Mesenchymal stem cell (in vitro differentiated cells and primary cell): ENCODE data around the gene TLE5.

Experiments
- DNase-seq: peaks from one replicate; pipeline ENCODE4 v3.0.0-alpha.2; 2013
- H2AFZ ChIP-seq: one replicate; pipeline ENCODE4 v1.6.1; 2013; ENCODE audit warnings: low read depth, mild to moderate bottlenecking, control low read depth, inconsistent platforms, low read length, moderate library complexity
- H2AK5ac ChIP-seq: 2 replicates; pipeline ENCODE4 v1.6.1; 2013; ENCODE audit warnings: low read length, moderate library complexity, mild to moderate bottlenecking, inconsistent platforms; ENCODE audit not compliant: severe bottlenecking
- H2BK120ac ChIP-seq: one replicate; pipeline ENCODE4 v1.6.1; 2013; ENCODE audit warnings: low read depth, mild to moderate bottlenecking, inconsistent platforms, low read length, moderate library complexity
- H2BK12ac ChIP-seq, 2 experiments: one replicate each; pipeline ENCODE4 v1.6.1; 2013; ENCODE audit warnings: inconsistent platforms in 2 of 2, low read length in 2 of 2, mild to moderate bottlenecking in 2 of 2, moderate library complexity in 2 of 2, control low read depth in 1 of 2
- H2BK15ac ChIP-seq: one replicate; pipeline ENCODE4 v1.6.1; 2013; ENCODE audit warnings: mild to moderate bottlenecking, low read depth, inconsistent platforms; ENCODE audit not compliant: poor library complexity, severe bottlenecking
- H2BK5ac ChIP-seq: 2 replicates; pipeline ENCODE4 v1.6.1; 2013; ENCODE audit warnings: low read depth, mild to moderate bottlenecking, low read length, control low read depth, inconsistent platforms; ENCODE audit not compliant: poor library complexity, severe bottlenecking
- H3K14ac ChIP-seq, 2 experiments: one replicate each; pipeline ENCODE4 v1.6.1; 2013; ENCODE audit warnings: inconsistent platforms in 2 of 2, low read length in 2 of 2, control low read depth in 1 of 2, mild to moderate bottlenecking in 1 of 2, moderate library complexity in 1 of 2
- H3K18ac ChIP-seq, 2 experiments: one replicate each; pipeline ENCODE4 v1.6.1; 2013; ENCODE audit warnings: inconsistent platforms in 2 of 2, low read length in 2 of 2, control low read depth in 1 of 2, low read depth in 1 of 2, mild to moderate bottlenecking in 1 of 2
- H3K23ac ChIP-seq, 2 experiments: one replicate each; pipeline ENCODE4 v1.6.1; 2013; ENCODE audit warnings: inconsistent platforms in 2 of 2, low read length in 2 of 2, mild to moderate bottlenecking in 2 of 2, moderate library complexity in 2 of 2, control low read depth in 1 of 2
- H3K27ac ChIP-seq: 2 replicates; pipeline ENCODE4 v1.5.1; 2013; ENCODE audit warnings: mild to moderate bottlenecking, moderate library complexity, low read length, control low read depth, inconsistent platforms; ENCODE audit not compliant: poor library complexity, severe bottlenecking
- H3K27me3 ChIP-seq, 2 experiments: 2 replicates each; pipeline versions ENCODE4 v1.6.1 to v1.7.0; 2013; ENCODE audit warnings: low read length in 2 of 2, mild to moderate bottlenecking in 2 of 2, moderate library complexity in 2 of 2, control low read depth in 1 of 2, inconsistent platforms in 1 of 2; ENCODE audit not compliant: control insufficient read depth in 1 of 2, insufficient read depth in 1 of 2
- H3K36me3 ChIP-seq, 2 experiments: 2 replicates each; pipeline versions ENCODE4 v1.6.1 to v1.7.0; 2013; ENCODE audit warnings: low read length in 2 of 2, control low read depth in 1 of 2, inconsistent platforms in 1 of 2, low read depth in 1 of 2, mild to moderate bottlenecking in 1 of 2; ENCODE audit not compliant: insufficient read depth in 2 of 2, control insufficient read depth in 1 of 2
- H3K4ac ChIP-seq, 2 experiments: one replicate each; pipeline ENCODE4 v1.6.1; 2013; ENCODE audit warnings: inconsistent platforms in 2 of 2, low read length in 2 of 2, mild to moderate bottlenecking in 2 of 2, moderate library complexity in 2 of 2, control low read depth in 1 of 2, low read depth in 1 of 2
- H3K4me1 ChIP-seq: 2 replicates; pipeline ENCODE4 v1.6.1; 2013; ENCODE audit warnings: low read depth, low read length, control low read depth; ENCODE audit not compliant: control insufficient read depth, insufficient read depth
- H3K4me2 ChIP-seq: 2 replicates; pipeline ENCODE4 v1.6.1; 2013; ENCODE audit warnings: low read length, mild to moderate bottlenecking, inconsistent platforms; ENCODE audit not compliant: poor library complexity, severe bottlenecking
- H3K4me3 ChIP-seq, 2 experiments: 2 replicates each; pipeline versions ENCODE4 v1.5.1 to v1.7.0; 2013; ENCODE audit warnings: low read length in 2 of 2, mild to moderate bottlenecking in 2 of 2, control low read depth in 1 of 2, low read depth in 1 of 2; ENCODE audit not compliant: insufficient read depth in 1 of 2
- H3K79me1 ChIP-seq: replicated peaks from 2 replicates; pipeline ENCODE4 v1.6.1; 2013; ENCODE audit warnings: mild to moderate bottlenecking, control low read depth, low read length, inconsistent platforms; ENCODE audit not compliant: poor library complexity, severe bottlenecking
- H3K9ac ChIP-seq: 2 replicates; pipeline ENCODE4 v1.7.0; 2013; ENCODE audit warnings: mild to moderate bottlenecking, low read length, moderate library complexity
- H3K9me3 ChIP-seq: 2 replicates; pipeline ENCODE4 v1.7.0; 2013; ENCODE audit warnings: mild to moderate bottlenecking, low read length; ENCODE audit not compliant: control insufficient read depth
- H4K8ac ChIP-seq: one replicate; pipeline ENCODE4 v1.6.1; 2013; ENCODE audit warnings: inconsistent platforms, mild to moderate bottlenecking, low read length, moderate library complexity
- H4K91ac ChIP-seq: one replicate; pipeline ENCODE4 v1.6.1; 2013; ENCODE audit warnings: mild to moderate bottlenecking, low read length, inconsistent platforms
- WGBS: methylation state at CpG from one replicate; pipeline ENCODE4 v1.1.7; 2013; ENCODE audit warnings: mixed read lengths; 5-methylcytosine and 5-hydroxymethylcytosine counted together

TLE5 gene

GRCh38 chr19:3100747-3101730 lies 38.7 kb upstream of the TLE5 start:
- Histone ChIP-seq H3K27ac (no peak overlapping the region), H2AFZ (no peak overlapping the region), H3K4me2 (no peak overlapping the region), H2BK5ac (no peak overlapping the region), H3K36me3 (peaks cover 0 to 32% of the 10 kb centered on the region in 2 experiments), H2AK5ac (no peak overlapping the region), H3K79me1 (peaks cover 10% of the 10 kb centered on the region), H3K18ac (no peak overlapping the region), H3K4me1 (peaks cover 66% of the 10 kb centered on the region), H3K14ac (no peak overlapping the region), H2BK12ac (no peak overlapping the region), H3K27me3 (no peaks in the 10 kb centered on the region), H3K23ac (no peak overlapping the region), H4K8ac (no peak overlapping the region), H3K9me3 (no peaks in the 10 kb centered on the region), H3K4ac (no peak overlapping the region), H4K91ac (peak overlapping the region; percentile 25), H2BK120ac (no peak overlapping the region), H3K4me3 (no peak overlapping the region), H2BK15ac (no peak overlapping the region), H3K9ac (no peak overlapping the region)
- 87% methylated on average over 33 of the region's 34 CpGs for WGBS
- DNase-seq: no peak

GRCh38 chr19:3100331-3100730 lies 38.0 kb upstream of the TLE5 start:
- H2AK5ac ChIP-seq: no peak overlapping the region
- no peak overlapping the region for H4K91ac ChIP-seq
- H3K18ac ChIP-seq: no peak overlapping the region
- no peak overlapping the region for H2BK12ac ChIP-seq
- H4K8ac ChIP-seq: peak overlapping the region; percentile 76
- H3K14ac ChIP-seq: no peak overlapping the region
- no peak overlapping the region for H3K27ac ChIP-seq
- no peak overlapping the region for H2BK15ac ChIP-seq
- no peak overlapping the region for H3K23ac ChIP-seq
- peaks cover 10% of the 10 kb centered on the region for H3K79me1 ChIP-seq
- peaks cover 68% of the 10 kb centered on the region for H3K4me1 ChIP-seq
- H3K4ac ChIP-seq: no peak overlapping the region
- no peak overlapping the region for H2BK5ac ChIP-seq
- no peak overlapping the region for H2AFZ ChIP-seq
- no peak overlapping the region for H3K9ac ChIP-seq
- no peak overlapping the region for H2BK120ac ChIP-seq
- no peaks in the 10 kb centered on the region for H3K9me3 ChIP-seq
- H3K36me3 ChIP-seq: peaks cover 0 to 29% of the 10 kb centered on the region in 2 experiments
- H3K4me2 ChIP-seq: no peak overlapping the region
- WGBS: 91% methylated on average over 14 of the region's 14 CpGs
- no peak for DNase-seq
- H3K27me3 ChIP-seq: no peaks in the 10 kb centered on the region
- no peak overlapping the region for H3K4me3 ChIP-seq

- peaks cover 64% of the 10 kb centered on the region for H3K4me1 ChIP-seq
These were observed 37.3 kb upstream of the TLE5 start for GRCh38 chr19:3099347-3100145.

More at GRCh38 chr19:3099347-3100145, 37.3 kb upstream of the TLE5 start:
- Histone ChIP-seq H2BK15ac (peak overlapping the region; percentile 35), H3K18ac (peak overlapping the region in 1 of 2 experiments; percentile 52), H3K23ac (peak overlapping the region in 1 of 2 experiments; percentile 36), H3K4me3 (peak overlapping the region in 1 of 2 experiments; percentile 95), H3K27ac (no peak overlapping the region), H3K14ac (peak overlapping the region in 1 of 2 experiments; percentile 37), H3K79me1 (peaks cover 10% of the 10 kb centered on the region), H3K9ac (peak overlapping the region; percentile 95), H3K9me3 (no peaks in the 10 kb centered on the region), H3K36me3 (peaks cover 0 to 23% of the 10 kb centered on the region in 2 experiments), H2AK5ac (peak overlapping the region; percentile 28), H4K8ac (peak overlapping the region; percentile 81), H3K27me3 (no peaks in the 10 kb centered on the region), H2BK120ac (no peak overlapping the region), H4K91ac (peak overlapping the region; percentile 41), H2AFZ (no peak overlapping the region), H3K4me2 (no peak overlapping the region), H2BK12ac (peak overlapping the region; percentile 3 to 46), H3K4ac (peak overlapping the region in 1 of 2 experiments; percentile 46), H2BK5ac (no peak overlapping the region)
- no peak for DNase-seq
- 95% methylated on average over 29 of the region's 29 CpGs for WGBS
